HCT116 (cell line): ENCODE results near the gene SPIRE2. TPM values are rescaled to one million over a fixed set of nuclear protein-coding genes. Genes with fewer than 3 reads are reported as not detected.

Experiments used
- ATAC-seq: fragments of 200-7000 bp; cut with Tn5 transposase; 2 replicates; pipeline ENCODE4 v1.9.1; 2020; ENCODE audit warnings: mild to moderate bottlenecking, moderate library complexity
- BruUV-seq: library from RNA; stranded (reverse); fragments of 400-500 nt; replicated peaks from 2 replicates; lab custom pipeline; 2021; lab: Mats Ljungman, UMichigan
- CTCF ChIA-PET: fragments of 300-600 bp; sonication (Branson Sonifier 250); formaldehyde crosslinking; loops from one replicate; lab custom pipeline; 2021; ENCODE audit warnings: antibody characterized with exemption; lab: Charles Lee
- POLR2A ChIA-PET: fragments of 300-600, 350-600 bp; sonication (Branson Sonifier 250); formaldehyde crosslinking; loops from one replicate; lab custom pipeline; 2021; ENCODE audit warnings: antibody characterized with exemption; lab: Charles Lee
- RAD21 ChIA-PET, 2 experiments: fragments of 300-600 bp; sonication (Branson Sonifier 250); formaldehyde crosslinking; loops; one replicate each; lab custom pipeline; 2023; ENCODE audit warnings: low total read pairs in 2 of 2; ENCODE audit not compliant: uncharacterized antibody in 2 of 2, unreplicated experiment in 2 of 2, low non-redundant PET in 1 of 2; lab: Charles Lee
- DNase-seq: peaks from one replicate; pipeline ENCODE4 v3.0.0-alpha.2; 2010; ENCODE audit warnings: low read depth, low spot score
- H2AFZ ChIP-seq: fragments of 200-600 bp; shearing (Covaris generic), sonication (generic); 2 replicates; pipeline ENCODE4 v1.6.1; 2017; ENCODE audit warnings: low read depth, mixed run types, mixed read lengths, antibody characterized with exemption, low read length; ENCODE audit not compliant: poor library complexity, severe bottlenecking
- H3K27ac ChIP-seq: 2 replicates; pipeline ENCODE4 v1.5.1; 2012; ENCODE audit warnings: low read depth, low read length
- H3K27me3 ChIP-seq: fragments of 200-600 bp; sonication (generic); 2 replicates; pipeline ENCODE4 v1.6.1; 2016; ENCODE audit warnings: mixed run types, low read length, mixed read lengths; ENCODE audit not compliant: insufficient read depth
- H3K36me3 ChIP-seq, 2 experiments: fragments of 200-500 bp in 1 of 2; fragments of 200-600 bp in 1 of 2; sonication (Bioruptor generic) in 1 of 2; sonication (generic) in 1 of 2; 2 replicates each; pipeline versions ENCODE4 v1.5.1 to v1.6.1; 2014 to 2016; ENCODE audit warnings: low read length in 2 of 2, inconsistent platforms in 1 of 2, mixed read lengths in 1 of 2, mixed run types in 1 of 2; ENCODE audit not compliant: insufficient read depth in 2 of 2, control insufficient read depth in 1 of 2
- H3K4me1 ChIP-seq, 2 experiments: fragments of 200-600 bp in 1 of 2; sonication (generic) in 1 of 2; 2 replicates each; pipeline versions ENCODE4 v1.5.1 to v1.6.1; 2012 to 2017; ENCODE audit warnings: low read length in 2 of 2, inconsistent platforms in 1 of 2, mild to moderate bottlenecking in 1 of 2, mixed read lengths in 1 of 2, mixed run types in 1 of 2, moderate library complexity in 1 of 2; ENCODE audit not compliant: insufficient read depth in 2 of 2, control insufficient read depth in 1 of 2
- H3K4me2 ChIP-seq: fragments of 200-600 bp; sonication (generic); 2 replicates; pipeline ENCODE4 v1.6.1; 2017; ENCODE audit warnings: mixed run types, low read length, mixed read lengths
- H3K4me3 ChIP-seq, 2 experiments: fragments of 200-600 bp in 1 of 2; sonication (generic) in 1 of 2; replicated peaks in 1 of 2; 2 replicates each; pipeline ENCODE4 v1.5.1; 2011 to 2016; ENCODE audit warnings: low read length in 2 of 2, control low read depth in 1 of 2, low read depth in 1 of 2, mild to moderate bottlenecking in 1 of 2, mixed read lengths in 1 of 2, mixed run types in 1 of 2
- H3K79me2 ChIP-seq: fragments of 200-600 bp; sonication (generic); 2 replicates; pipeline ENCODE4 v1.6.1; 2017; ENCODE audit warnings: mild to moderate bottlenecking, mixed run types, low read length, moderate library complexity, mixed read lengths; ENCODE audit not compliant: insufficient read depth
- H3K9ac ChIP-seq: fragments of 200-600 bp; sonication (generic); 2 replicates; pipeline ENCODE4 v1.6.1; 2016; ENCODE audit warnings: low read length, mixed read lengths
- H3K9me2 ChIP-seq: fragments of 200-600 bp; sonication (generic), shearing (Covaris generic); 2 replicates; pipeline ENCODE4 v1.6.1; 2017; ENCODE audit warnings: mixed run types, mild to moderate bottlenecking, moderate library complexity; ENCODE audit not compliant: insufficient read depth
- H3K9me3 ChIP-seq, 2 experiments: fragments of 200-500 bp in 1 of 2; fragments of 200-600 bp in 1 of 2; sonication (Bioruptor generic) in 1 of 2; sonication (generic) in 1 of 2; 2 replicates each; pipeline ENCODE4 v1.6.1; 2014 to 2017; ENCODE audit warnings: low read length in 2 of 2, mixed read lengths in 2 of 2, inconsistent platforms in 1 of 2, low read depth in 1 of 2, mild to moderate bottlenecking in 1 of 2, mixed run types in 1 of 2, moderate library complexity in 1 of 2; ENCODE audit not compliant: control insufficient read depth in 1 of 2, insufficient read depth in 1 of 2
- H4K20me1 ChIP-seq: fragments of 200-600 bp; sonication (generic), shearing (Covaris generic); 2 replicates; pipeline ENCODE4 v1.6.1; 2017; ENCODE audit warnings: mixed run types, mild to moderate bottlenecking, moderate library complexity; ENCODE audit not compliant: insufficient read depth
- CEBPB ChIP-seq: IDR thresholded peaks from 2 replicates; pipeline ENCODE4 v1.6.1; 2012; ENCODE audit warnings: low read depth
- CTCF ChIP-seq, 3 experiments: fragments of 200-600 bp in 1 of 3; sonication (generic) in 1 of 3; IDR thresholded peaks in 2 of 3; conservative IDR thresholded peaks in 1 of 3; 2 replicates each; pipeline ENCODE4 v1.5.1; 2012 to 2017; ENCODE audit warnings: low read depth in 2 of 3, low read length in 2 of 3, antibody characterized with exemption in 1 of 3, borderline replicate concordance in 1 of 3, control low read depth in 1 of 3, mild to moderate bottlenecking in 1 of 3, mixed read lengths in 1 of 3, mixed run types in 1 of 3, moderate library complexity in 1 of 3; ENCODE audit not compliant: insufficient read depth in 1 of 3
- POLR2AphosphoS5 ChIP-seq: IDR thresholded peaks from 2 replicates; pipeline ENCODE4 v1.6.1; 2011; ENCODE audit warnings: mild to moderate bottlenecking, low read depth, low read length, moderate library complexity
- TCF7L2 ChIP-seq: IDR thresholded peaks from 2 replicates; pipeline ENCODE4 v1.7.0; 2011; ENCODE audit warnings: borderline replicate concordance, inconsistent platforms; ENCODE audit not compliant: insufficient read depth, insufficient read length; ENCODE audit errors: extremely low read depth
- YY1 ChIP-seq: IDR thresholded peaks from 2 replicates; pipeline ENCODE4 v1.6.1; 2011; ENCODE audit warnings: low read length, low read depth, moderate library complexity, mild to moderate bottlenecking; ENCODE audit not compliant: insufficient replicate concordance; ENCODE audit errors: extremely low read depth
- ZFX ChIP-seq: fragments of 450-650 bp; IDR thresholded peaks from 2 replicates; pipeline ENCODE4 v1.6.1; 2017
- intact Hi-C: fragments of 100-400 bp; cut with micrococcal nuclease; formaldehyde crosslinking; loops from 2 replicates; pipeline ENCODE4 v1.10.0; 2022
- total RNA-seq: library from RNA; stranded (reverse); gene quantifications from one replicate; pipeline ENCODE4 v1.2.1, GENCODE V29; 2021; ENCODE audit not compliant: unreplicated experiment
- TF ChIP-seq, protein P1 (sequence below): IDR thresholded peaks from 2 replicates; pipeline ENCODE4 v1.6.1; 2011; ENCODE audit warnings: mild to moderate bottlenecking, low read length, moderate library complexity; ENCODE audit not compliant: insufficient replicate concordance; ENCODE audit errors: extremely low read depth

Gene SPIRE2
- total RNA-seq, 1 experiment from 2014 or later: 21.2 TPM

- intact Hi-C loops: no loop called here
Observed at GRCh38 chr16:89917773-89918452, 89.6 kb downstream of the SPIRE2 start.

More at GRCh38 chr16:89917773-89918452, 89.6 kb downstream of the SPIRE2 start:
- TF ChIP-seq POLR2AphosphoS5: peak; percentile 88
- TF ChIP-seq ZFX: peak; percentile 45; the same call in 1 of the 2 replicates
- no peak for TF ChIP-seq CTCF (IDR thresholded peaks at IDR 0.05 in 2 of 3, conservative IDR thresholded peaks at IDR 0.05 in 1 of 3; ENCODE audit: borderline replicate concordance in 1 of 3, insufficient read depth in 1 of 3, low read depth in 2 of 3, low read length in 2 of 3)
- TF ChIP-seq CEBPB: no peak
- peak; percentile 100 for TF ChIP-seq TCF7L2
- TF ChIP-seq YY1: peak; percentile 84
- TF ChIP-seq, protein P1, sequence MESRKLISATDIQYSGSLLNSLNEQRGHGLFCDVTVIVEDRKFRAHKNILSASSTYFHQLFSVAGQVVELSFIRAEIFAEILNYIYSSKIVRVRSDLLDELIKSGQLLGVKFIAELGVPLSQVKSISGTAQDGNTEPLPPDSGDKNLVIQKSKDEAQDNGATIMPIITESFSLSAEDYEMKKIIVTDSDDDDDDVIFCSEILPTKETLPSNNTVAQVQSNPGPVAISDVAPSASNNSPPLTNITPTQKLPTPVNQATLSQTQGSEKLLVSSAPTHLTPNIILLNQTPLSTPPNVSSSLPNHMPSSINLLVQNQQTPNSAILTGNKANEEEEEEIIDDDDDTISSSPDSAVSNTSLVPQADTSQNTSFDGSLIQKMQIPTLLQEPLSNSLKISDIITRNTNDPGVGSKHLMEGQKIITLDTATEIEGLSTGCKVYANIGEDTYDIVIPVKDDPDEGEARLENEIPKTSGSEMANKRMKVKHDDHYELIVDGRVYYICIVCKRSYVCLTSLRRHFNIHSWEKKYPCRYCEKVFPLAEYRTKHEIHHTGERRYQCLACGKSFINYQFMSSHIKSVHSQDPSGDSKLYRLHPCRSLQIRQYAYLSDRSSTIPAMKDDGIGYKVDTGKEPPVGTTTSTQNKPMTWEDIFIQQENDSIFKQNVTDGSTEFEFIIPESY: peak; percentile 85
- Histone ChIP-seq H3K9me2 (no peaks in the 10 kb centered on the region), H3K36me3 (no peaks in the 10 kb centered on the region), H3K9me3 (no peaks in the 10 kb centered on the region), H3K4me3 (peak overlapping the region; percentile 19 to 49), H3K4me1 (peaks cover 52 to 71% of the 10 kb centered on the region in 2 experiments), H3K4me2 (peak overlapping the region; percentile 80), H2AFZ (no peak overlapping the region), H3K27ac (peak overlapping the region; percentile 87), H4K20me1 (no peaks in the 10 kb centered on the region), H3K9ac (peak overlapping the region; percentile 64), H3K79me2 (no peaks in the 10 kb centered on the region), H3K27me3 (no peaks in the 10 kb centered on the region)
- DNase-seq: peak; percentile 96
- ChIA-PET RAD21 (no interaction called here), POLR2A (interaction anchor here (1.0 to 2.0 kb wide), 3 partner anchors 9 to 44 kb away, joined by 4 to 9 read pairs (median 5); partner anchors contain the start of gene TCF25), CTCF (interaction anchor here (1.1 to 2.3 kb wide), 2 partner anchors 9 to 102 kb away, joined by 3 to 26 read pairs; no protein-coding TSS in a partner anchor)
- no TSS peak for BruUV-seq
- ATAC-seq: peak; percentile 68
